NCI-H146 treated with DMSO at 0.1 percent for 48 hours (cell line): ENCODE data around the gene PRR15.

Experiments used
- DNase-seq: peaks from one replicate; lab custom pipeline; 2025; ENCODE audit not compliant: unreplicated experiment; lab: John Stamatoyannopoulos, UW

PRR15 gene

DNA sequence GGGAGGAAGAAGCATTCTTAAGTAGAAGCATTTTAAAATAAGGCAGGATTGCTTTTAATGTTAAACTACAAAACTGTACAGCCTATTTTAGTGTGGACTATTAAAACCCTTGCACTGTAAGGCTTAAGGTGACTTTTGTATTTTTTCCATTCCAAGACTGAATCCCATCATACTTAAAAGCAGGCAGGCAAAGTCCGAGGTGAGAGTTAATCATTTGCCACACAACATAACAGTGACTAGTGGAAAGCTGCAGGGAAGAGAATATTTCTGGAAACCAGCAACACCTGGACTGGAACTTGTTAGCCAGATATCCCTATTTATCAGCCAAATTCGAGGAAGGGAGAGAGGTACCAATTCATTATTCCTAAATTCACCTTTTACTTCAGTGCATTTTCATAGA is 3.5 kb downstream of the PRR15 start:
- no peak for DNase-seq

DNA sequence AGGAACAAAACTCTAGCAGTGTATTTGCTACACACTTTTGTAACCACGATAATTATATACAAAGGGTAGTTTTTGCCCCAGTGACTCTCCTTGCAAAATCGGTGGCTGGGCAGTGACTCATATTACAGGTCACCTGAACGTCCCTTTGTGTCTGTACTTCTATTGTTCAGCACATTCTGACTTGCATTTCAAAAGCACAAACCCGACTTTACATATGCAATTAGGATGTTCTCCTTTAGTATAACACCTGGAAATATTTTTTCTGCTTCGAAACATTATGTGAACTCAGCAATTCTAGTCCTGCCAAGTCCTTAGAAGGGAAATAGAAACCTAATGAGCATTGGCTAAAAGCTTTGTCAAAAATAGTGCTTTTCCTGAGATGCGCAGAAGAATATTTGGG is 6.0 kb downstream of the PRR15 start:
- DNase-seq: peak; percentile 60

DNA sequence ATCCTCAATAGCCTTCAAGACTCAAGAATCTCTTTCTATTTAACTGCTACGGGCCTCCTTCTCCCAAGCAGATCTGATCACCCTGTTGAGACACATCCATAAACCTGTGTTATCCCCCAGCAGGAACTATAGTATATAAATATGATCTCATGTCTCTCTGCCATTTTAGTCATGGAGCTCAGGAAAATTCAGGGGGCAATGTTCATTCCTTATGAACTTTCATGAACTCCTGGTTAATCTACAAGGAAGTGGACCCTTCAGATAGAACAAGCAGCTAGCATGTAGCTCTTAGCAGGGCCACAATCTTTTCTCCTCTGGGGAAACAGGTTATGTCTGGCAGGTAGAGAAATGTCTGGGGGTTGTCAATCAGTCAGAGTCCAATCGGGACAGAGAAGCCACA is 8.9 kb downstream of the PRR15 start:
- DNase-seq: no peak

DNA sequence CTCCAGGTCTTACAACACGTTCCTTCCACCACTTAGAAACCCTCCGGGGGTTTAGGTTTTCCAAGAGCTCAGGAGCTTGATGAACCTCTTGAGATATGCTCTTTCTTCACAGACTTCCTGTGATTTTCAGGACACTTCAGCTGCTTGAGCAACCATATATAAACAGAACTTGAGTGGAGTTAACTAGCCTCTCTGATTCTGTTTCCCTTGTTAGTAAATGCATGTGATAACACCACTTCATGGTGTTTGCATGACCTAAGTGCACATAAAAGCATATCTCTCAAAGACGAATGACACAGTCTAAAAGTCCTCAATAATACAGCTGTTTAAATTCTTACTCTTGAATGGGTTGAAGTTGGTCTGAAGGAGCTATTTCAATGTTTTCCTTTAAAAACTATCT is 9.9 kb downstream of the PRR15 start:
- no peak for DNase-seq

DNA sequence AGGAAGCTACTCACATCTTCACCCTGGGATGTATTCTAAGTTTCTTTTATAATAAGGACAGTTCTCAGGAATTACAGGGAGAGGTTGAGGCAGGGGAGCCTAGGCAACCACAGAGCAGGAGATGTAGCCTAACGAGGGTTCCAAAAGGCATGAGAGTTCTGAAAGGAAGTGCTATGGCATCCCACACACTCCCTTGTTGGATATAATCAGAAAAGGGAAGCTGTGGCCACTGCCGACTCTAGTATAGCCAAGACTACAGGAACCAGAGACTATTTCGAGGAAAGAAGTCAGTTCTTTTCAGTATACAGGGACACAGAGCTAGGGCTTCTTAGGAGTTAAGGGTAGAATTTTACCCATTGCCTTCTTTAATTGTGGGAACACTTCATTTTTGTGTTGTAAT is 11.0 kb downstream of the PRR15 start:
- DNase-seq: no peak

DNA sequence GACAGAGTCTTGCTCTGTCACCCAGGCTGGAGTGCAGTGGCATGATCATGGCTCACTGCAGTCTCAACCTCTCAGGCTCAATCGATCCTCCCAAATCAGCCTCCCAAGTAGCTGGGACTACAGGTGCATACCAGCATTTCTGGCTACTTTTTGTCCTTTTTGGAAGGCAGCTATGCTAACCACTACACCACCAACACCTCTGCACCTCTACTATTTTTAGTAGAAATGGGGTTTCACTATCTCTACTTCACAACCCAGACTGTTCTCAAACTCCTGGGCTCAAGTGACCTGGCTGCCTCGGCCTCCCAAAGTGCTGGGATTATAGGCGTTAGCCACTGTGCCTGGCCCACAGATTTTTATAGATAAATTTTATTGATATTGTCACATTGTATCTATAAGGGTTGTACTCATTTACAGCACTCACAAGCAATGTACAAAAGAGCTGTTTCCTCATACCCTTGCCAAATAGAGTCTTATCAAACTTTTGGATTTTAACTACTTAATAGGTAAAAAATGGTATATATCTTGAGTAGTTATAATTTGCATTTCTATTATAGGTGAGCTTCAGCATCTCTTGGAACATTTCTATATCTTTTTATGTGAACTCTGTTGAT is 23.7 kb downstream of the PRR15 start:
- DNase-seq: no peak

DNA sequence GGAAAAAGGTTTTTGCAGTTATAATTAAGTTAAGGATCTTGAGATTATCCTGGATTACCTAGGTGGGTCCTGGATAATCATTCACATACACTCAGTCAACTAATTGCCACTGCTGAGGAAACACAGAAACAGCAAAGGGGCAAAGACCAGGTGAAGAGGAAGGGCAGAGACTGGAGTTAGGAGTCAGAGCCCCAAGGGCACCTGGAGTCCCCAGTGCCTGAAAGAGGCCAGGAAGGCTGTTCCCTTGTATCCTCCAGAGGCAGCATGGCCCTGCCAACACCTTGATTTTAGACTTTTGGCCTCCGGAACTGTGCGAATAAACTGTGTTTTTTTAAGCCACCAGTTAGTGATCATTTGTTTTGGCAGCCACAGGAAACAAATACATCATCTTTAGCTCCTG is 24.6 kb downstream of the PRR15 start:
- DNase-seq: no peak

DNA sequence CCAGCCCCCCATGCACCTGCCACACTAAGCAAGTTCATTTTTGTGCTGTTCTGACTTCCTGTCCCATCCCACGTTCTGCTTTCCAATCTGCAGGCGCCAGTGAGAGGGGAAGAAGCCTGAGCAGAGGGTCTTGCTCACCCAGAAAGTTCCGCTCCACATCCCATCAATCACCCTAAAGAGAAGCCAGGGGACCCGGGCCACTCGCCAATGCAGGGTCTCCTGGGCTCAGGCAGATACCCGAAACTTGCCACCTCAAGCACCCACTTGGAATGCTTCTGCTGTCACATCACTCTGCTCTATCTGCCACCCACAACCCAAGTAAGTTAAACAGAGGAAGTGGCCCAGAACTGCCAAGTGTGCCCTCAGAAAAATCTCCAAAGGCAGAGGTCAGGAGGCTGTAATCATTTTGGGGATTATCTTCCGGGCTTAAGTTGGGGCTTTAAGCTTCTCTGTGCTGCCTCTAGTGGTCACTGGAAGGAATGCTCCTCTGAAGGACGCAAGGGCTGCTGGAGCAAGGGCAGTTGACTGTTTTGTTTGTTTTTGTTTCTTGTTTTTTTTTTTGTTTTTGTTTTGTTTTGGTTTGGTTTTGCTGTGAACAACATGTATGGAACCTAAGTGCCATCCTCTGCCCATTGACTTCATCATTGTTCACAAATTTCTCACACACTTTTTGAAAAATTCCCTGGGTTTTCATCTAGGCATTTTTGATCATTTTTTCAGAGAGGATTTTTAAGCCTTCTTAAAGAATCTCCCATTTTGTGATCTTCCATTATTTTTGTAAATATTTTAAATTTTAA is 25.5 kb downstream of the PRR15 start:
- no peak for DNase-seq

DNA sequence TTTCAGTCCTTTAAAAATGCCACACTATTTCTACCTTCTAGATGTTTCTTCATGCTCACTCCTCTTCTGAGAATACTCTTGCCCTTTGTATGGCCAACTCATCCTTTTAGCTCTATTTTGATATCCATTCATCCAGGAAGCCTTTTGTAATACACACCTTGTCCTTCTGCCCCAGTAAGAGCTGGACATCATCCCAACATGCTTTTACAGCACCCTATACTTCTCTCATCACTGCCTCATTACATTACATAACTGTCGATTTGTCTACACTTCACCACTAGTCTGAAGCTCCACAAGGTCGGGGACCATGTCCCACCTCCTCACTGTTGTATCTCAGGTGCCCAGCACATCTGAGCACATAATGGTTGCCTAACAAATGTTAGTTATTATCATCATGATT is 29.2 kb downstream of the PRR15 start:
- no peak for DNase-seq

DNA sequence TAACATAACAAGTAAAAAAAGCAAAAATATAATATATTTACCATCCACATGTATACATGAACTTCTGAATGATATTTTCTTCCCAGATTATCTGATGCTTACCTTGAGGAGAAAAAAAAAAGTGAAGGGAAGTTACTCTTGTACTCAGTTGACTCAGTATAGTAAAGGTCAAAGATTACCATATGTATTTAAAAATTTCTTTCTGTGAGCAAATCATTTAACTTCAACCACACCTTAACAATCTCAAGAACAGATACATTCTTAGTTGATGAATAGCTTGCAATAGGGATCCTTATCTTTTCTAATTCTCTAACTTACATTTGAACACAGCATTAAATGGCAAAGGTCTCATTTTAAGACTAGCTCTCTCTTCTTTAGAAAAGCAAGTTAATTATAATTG is 29.8 kb downstream of the PRR15 start:
- DNase-seq: no peak

DNA sequence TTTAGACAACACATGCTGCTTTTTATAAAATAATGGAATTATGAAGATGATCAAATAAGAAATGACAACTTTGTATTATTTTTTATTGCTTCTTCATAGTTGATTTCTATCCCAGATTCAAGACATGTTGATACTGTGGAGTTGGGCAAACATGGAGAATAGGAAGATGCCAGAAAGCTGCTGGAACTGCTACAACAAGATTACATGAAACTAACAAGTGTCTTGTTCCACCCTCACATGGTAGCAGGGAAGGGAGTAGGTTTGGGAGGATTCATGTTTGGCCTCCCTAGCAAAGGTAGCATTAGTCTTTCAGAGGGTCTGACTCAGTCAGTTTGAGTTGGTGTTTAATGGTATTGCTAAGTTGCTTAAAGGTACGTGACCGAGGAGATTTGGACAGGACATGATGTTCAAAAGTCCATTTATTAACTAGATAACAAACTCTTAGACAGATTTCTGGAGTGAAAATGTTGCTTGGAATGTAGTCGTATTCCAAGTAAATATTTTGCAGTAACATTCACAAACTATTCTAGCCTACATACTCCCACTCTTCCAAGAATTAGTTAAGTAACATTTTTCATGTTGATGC is 33.1 kb downstream of the PRR15 start:
- DNase-seq: no peak

DNA sequence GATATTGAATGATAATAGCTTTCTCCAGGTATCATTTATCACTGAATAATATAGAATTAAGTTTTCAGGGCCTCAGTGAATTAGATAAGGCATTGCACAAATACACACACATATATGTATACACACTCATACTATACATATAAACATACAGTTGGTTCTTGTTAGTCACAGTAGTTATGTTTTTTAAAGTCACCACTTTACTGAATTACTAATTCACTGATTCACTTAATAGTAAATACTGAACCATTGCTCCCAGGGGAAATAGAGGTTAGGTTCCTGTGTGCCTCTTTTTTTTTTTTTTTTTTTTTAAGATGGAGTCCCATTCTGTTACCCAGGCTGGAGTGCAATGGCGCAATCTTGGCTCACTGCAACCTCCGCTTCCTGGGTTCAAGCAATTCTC is 33.6 kb downstream of the PRR15 start:
- DNase-seq: no peak

DNA sequence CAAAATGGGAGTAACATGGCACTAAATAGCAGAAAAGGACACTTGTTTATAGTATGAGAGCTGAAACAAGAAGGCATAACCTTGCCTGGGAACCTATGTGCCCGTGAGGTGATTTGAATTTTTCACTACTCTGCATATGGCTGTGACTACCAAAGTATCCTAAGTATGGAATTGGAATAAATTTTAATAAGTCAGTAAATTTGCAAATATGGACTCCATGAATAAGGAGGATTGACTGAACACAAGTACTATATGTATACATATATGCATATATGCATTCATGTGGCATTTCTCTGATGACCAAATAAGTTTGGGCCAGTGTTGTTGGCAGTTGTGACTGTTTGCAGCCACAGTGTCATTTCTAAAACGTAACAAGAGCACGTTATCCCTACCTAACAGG is 34.5 kb downstream of the PRR15 start:
- DNase-seq: no peak

DNA sequence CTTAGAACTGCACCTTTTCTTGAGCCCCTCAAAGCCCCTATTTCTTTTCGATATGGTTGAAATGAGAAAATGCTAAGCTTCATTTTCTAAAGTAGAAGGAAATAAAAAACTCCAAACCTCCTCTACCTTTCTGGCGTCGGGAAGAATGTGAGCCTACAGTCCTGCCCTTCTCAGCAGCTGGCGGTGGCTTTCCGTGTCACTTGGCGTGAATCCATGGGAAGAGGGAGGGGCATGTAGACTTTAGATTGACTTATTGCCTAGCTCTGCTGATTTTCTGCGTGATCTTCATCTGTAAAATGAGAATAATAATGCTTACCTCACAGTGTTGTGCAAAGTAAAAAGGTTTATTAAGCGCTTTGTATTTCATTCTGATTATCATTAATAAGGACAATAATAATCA is 35.0 kb downstream of the PRR15 start:
- no peak for DNase-seq

DNA sequence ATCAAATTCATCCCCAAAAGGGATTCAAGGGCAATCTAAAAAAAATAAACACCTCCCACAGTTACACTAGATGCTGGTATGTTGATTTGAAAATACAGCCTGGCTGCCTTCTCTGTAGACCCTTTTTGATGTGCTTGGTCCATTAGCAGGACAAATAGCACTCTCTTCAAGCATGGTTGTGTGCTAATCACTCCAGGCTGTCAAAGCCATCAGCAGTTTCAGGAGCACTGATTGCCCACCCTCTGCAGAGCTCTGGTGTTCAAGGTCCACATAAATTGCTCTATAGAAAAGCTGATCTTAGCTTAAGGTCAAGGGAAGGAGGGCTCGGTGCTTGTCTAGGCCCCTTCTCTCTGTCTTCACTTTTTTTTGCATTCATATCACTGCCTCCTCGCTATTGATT is 35.4 kb downstream of the PRR15 start:
- no peak for DNase-seq

DNA sequence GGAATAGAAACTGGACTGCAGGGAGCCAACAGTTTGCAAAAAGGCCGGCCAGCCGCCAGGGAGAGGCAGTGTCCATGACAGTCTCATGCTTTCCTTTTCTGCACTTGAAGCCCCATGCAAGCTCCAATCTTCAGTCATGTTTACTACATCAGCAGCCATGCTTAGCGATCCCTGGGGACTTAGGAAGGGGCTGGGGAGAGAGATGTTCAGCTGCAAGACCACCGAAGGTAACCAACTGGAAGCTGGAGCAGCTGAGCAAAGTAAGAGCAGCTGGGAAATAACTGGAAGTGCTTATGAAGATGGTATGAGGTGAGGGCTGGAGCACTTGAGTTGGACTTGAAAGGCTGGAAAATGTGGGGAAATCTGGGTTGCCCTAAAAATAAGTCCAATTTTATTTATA is 37.0 kb downstream of the PRR15 start:
- no peak for DNase-seq

DNA sequence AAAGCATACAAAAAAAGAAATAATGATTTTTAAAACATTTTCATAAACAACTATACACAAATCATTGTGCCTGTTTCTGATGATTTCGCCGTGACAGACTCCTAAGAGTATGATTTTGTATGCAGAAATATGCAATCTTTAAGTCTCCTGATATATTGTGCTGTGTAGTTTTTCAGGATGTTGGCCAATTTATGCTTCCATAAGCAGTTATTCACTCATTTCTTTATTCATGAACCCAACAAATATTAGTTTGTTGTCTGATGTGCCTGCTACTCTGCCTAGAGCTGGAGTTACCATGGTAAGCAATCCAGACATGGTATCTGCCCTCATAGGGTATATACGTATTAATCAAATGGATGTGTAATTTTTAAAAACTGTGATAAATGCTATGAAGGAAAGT is 40.4 kb downstream of the PRR15 start:
- no peak for DNase-seq

DNA sequence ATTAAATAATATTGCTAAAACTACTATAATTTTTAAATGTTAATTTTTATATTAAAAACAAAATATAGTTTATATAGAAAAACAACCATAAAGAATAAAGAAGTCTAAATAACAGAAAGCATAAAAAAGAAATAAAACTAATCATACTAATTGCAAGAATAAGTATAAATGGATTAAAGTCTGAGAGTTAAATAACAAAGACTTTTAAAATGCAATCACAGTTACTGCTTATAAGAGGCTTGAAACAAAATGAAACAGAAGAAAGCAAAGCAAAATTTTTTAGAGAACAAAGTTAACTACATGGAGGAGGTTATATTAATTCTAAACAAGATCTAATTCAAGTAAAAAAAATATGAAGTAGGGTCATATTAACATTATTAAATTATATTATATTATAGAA is 41.1 kb downstream of the PRR15 start:
- DNase-seq: no peak

DNA sequence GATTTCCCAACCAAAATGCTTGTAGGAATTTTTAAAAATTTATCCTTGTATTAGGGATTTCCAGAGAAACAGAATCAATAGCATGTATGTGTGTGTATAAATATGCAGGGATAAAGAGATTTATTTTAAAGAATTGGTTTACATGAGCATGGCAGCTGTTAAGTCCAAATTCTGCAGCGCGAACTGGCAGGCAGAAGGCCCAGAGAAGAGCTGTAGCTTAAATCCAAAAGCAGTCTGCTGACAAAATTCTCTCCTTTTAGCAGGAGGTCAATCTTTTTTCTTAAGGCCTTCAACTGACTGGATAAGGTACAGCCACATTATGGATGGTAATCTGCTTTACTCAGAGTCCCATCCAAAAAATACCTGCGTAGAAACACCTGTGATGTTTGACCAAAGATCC is 42.0 kb downstream of the PRR15 start:
- DNase-seq: no peak

DNA sequence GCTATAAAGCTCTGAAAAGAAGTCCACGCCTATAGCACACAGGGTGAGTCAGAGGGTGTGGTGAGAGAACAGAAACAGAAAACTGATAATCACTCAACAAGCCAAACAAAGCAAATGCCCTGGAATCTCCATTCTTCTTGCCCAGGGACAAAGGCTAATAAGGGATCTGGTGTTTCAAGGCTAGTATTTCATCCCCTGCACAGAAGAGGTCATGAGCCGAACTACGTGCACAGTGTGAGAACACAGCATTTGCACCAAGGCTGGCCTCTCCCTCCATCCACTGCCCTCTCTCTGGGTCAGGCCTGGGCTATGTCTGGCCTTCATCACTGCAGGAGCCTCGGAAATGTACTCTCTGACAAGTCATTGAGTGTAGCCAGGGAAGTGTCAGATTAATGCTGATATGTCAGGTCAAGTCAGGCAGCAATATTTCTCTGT is 42.7 kb downstream of the PRR15 start:
- peak; percentile 25 for DNase-seq

DNA sequence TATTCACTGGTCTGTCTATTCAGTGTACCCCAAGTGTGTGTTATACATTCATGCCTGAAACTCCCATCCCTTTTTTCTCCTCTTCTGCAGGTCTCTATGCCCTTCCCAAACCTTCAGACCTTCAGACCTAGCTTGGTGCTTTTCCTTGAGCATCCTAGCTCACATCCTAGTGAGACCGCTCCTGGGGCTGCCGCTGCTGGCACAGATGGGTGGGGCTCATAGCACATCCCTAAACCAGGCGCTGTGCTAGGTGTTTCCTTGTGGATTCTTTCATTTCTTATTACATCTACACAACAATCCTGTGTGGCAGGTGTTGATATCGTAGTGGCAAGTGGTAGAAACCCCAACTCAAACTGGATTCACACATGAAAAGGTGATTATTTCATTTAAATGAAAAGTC is 43.2 kb downstream of the PRR15 start:
- no peak for DNase-seq

DNA sequence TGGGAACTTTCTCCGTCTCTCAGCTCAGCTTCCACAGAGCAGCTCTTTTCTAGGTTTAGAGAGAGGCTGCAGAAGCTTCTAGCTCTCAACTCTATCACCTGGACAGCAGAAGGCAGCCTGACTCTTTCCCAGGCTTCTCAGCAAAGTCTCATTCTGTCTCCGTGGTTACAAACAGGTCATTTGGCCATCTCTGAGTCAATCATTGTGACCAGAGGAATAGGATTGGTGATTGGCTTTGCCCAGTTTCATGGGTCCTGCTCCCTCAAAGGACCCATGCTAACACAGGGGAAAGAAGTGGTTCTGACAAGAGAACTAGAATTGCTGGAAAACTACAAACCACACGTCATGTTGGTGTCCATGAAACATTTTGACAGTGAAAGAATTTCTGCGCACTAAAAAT is 43.6 kb downstream of the PRR15 start:
- no peak for DNase-seq

DNA sequence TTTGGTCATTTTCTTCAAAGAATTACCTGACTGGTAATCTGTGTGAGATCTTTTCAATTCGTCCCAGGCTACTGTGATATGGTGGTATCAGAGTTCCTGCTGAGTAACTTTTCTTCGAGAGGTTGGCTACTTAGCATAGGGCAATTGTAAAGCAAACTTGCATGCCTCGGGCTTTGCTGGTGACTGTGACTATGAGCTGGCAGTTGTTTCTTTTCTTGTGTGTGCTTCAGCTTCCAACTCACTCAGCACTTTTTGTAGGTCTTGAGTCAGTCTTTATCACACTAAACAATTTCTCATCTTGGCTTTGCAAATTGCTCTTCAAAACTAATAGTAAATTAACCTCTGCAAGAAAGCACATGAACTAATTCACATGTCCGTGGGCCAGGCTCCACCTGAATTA is 44.3 kb downstream of the PRR15 start:
- no peak for DNase-seq
